Adipocyte (in vitro differentiated cells): ENCODE data around the gene GJA1.
"Not testable (repeated sequence)": the region's sequence is repeated elsewhere in the genome, so short reads cannot be mapped to it uniquely, and the experiment has no call there.

Experiments
- DNase-seq: peaks from one replicate; pipeline ENCODE4 v3.0.0-alpha.2; 2015; ENCODE audit warnings: low read depth
- H3K27me3 ChIP-seq: replicated peaks from 2 replicates; pipeline ENCODE4 v1.7.0; 2013; ENCODE audit warnings: mild to moderate bottlenecking, low read length, moderate library complexity; ENCODE audit not compliant: control insufficient read depth, insufficient read depth
- H3K36me3 ChIP-seq: 2 replicates; pipeline ENCODE4 v1.7.0; 2013; ENCODE audit warnings: low read length, mild to moderate bottlenecking, moderate library complexity; ENCODE audit not compliant: control insufficient read depth, insufficient read depth, severe bottlenecking
- H3K4me1 ChIP-seq: 2 replicates; pipeline ENCODE4 v1.7.0; 2013; ENCODE audit warnings: mild to moderate bottlenecking, low read length, moderate library complexity; ENCODE audit not compliant: control insufficient read depth, insufficient read depth
- H3K4me3 ChIP-seq: 2 replicates; pipeline ENCODE4 v1.7.0; 2013; ENCODE audit warnings: mild to moderate bottlenecking, low read length, moderate library complexity
- H3K9ac ChIP-seq: 2 replicates; pipeline ENCODE4 v1.7.0; 2013; ENCODE audit warnings: mild to moderate bottlenecking, low read length, moderate library complexity
- H3K9me3 ChIP-seq: 2 replicates; pipeline ENCODE4 v1.7.0; 2013; ENCODE audit warnings: mild to moderate bottlenecking, low read length, moderate library complexity; ENCODE audit not compliant: control insufficient read depth

The GJA1 gene

DNA sequence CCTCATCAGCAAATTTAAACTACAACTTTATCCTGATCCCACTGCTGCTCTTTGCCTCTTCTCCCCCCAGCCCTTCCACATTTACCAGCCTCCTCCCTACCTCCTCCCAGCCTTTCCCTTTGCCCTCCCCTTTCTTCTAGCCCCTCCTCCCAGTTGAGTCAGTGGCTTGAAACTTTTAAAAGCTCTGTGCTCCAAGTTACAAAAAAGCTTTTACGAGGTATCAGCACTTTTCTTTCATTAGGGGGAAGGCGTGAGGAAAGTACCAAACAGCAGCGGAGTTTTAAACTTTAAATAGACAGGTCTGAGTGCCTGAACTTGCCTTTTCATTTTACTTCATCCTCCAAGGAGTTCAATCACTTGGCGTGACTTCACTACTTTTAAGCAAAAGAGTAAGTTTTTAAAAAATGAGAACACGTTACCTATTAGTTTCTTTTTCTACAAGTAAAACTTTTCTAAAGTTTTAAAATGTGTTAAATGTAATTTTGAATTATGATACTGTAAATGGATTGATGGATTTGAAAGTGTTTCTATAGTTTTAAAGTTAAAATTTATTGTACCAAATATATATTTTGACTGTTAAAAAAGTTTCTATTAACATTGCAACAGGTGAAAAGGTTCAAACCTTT lies at the start of gene GJA1:
GJA1 (plus strand) TSS at position 203 of the 626 bp plus-strand sequence. CDS start 11,202 bp downstream, outside the sequence.
- H3K4me1 ChIP-seq: peaks cover 27% of the 10 kb centered on the region
- DNase-seq: peak; percentile 92
- H3K4me3 ChIP-seq: peak within 1 kb of the TSS; percentile 89
- H3K9ac ChIP-seq: peak within 1 kb of the TSS; percentile 91
- no peaks in the 10 kb centered on the region for H3K36me3 ChIP-seq
- H3K27me3 ChIP-seq: no peaks in the 10 kb centered on the region
- no peaks in the 10 kb centered on the region for H3K9me3 ChIP-seq

- H3K9ac ChIP-seq, H3K36me3 ChIP-seq, H3K9me3 ChIP-seq, H3K4me1 ChIP-seq, H3K4me3 ChIP-seq, DNase-seq, H3K27me3 ChIP-seq: not testable (repeated sequence)
Observed at GRCh38 chr6:121386551-121386950, 48.9 kb upstream of the GJA1 start.

GRCh38 chr6:121389419-121389818 lies 46.0 kb upstream of the GJA1 start:
- Histone ChIP-seq H3K4me1 (no peaks in the 10 kb centered on the region), H3K27me3 (no peaks in the 10 kb centered on the region), H3K4me3 (no peak overlapping the region), H3K9me3 (no peaks in the 10 kb centered on the region), H3K36me3 (no peaks in the 10 kb centered on the region), H3K9ac (no peak overlapping the region)
- DNase-seq: no peak

GRCh38 chr6:121393731-121394505 lies 41.5 kb upstream of the GJA1 start:
- H3K4me1 ChIP-seq: no peaks in the 10 kb centered on the region
- no peaks in the 10 kb centered on the region for H3K27me3 ChIP-seq
- no peak overlapping the region for H3K9ac ChIP-seq
- H3K36me3 ChIP-seq: no peaks in the 10 kb centered on the region
- H3K4me3 ChIP-seq: no peak overlapping the region
- H3K9me3 ChIP-seq: no peaks in the 10 kb centered on the region
- no peak for DNase-seq

- Histone ChIP-seq H3K9ac (no peak overlapping the region), H3K4me3 (no peak overlapping the region), H3K9me3 (no peaks in the 10 kb centered on the region), H3K4me1 (no peaks in the 10 kb centered on the region), H3K27me3 (no peaks in the 10 kb centered on the region), H3K36me3 (no peaks in the 10 kb centered on the region)
- no peak for DNase-seq
Observed at GRCh38 chr6:121395736-121396135, 39.7 kb upstream of the GJA1 start.

GRCh38 chr6:121397188-121397587 lies 38.3 kb upstream of the GJA1 start:
- not testable (repeated sequence) for H3K4me3 ChIP-seq, H3K36me3 ChIP-seq, H3K27me3 ChIP-seq, H3K9me3 ChIP-seq, H3K9ac ChIP-seq, H3K4me1 ChIP-seq, DNase-seq

- Histone ChIP-seq H3K9me3 (no peaks in the 10 kb centered on the region), H3K4me1 (no peaks in the 10 kb centered on the region), H3K4me3 (no peak overlapping the region), H3K27me3 (no peaks in the 10 kb centered on the region), H3K9ac (no peak overlapping the region), H3K36me3 (no peaks in the 10 kb centered on the region)
- no peak for DNase-seq
Observed at GRCh38 chr6:121398127-121398526, 37.3 kb upstream of the GJA1 start.

DNA sequence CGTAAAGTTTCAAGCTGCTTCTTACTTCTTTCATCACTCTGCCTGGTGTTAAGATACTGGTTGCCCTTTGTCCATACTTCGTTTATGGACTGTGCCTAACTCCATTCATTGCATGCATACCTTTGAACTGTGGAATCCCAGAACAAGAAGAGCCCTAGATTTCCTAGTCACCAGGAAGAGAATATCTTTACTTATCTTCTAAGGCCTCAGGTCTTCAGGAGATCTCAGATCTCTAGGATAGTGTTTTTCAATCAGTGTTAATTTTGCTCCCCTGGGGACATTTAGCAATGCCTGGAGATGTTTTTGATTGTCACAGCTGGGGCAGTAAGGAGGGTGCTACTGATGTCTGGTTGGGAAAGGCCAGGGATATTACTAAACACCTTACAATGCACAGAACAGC lies 35.5 kb upstream of the GJA1 start:
- Histone ChIP-seq H3K36me3 (no peaks in the 10 kb centered on the region), H3K9me3 (no peaks in the 10 kb centered on the region), H3K27me3 (no peaks in the 10 kb centered on the region), H3K9ac (no peak overlapping the region), H3K4me1 (no peaks in the 10 kb centered on the region), H3K4me3 (no peak overlapping the region)
- no peak for DNase-seq

GRCh38 chr6:121403964-121404363 lies 31.5 kb upstream of the GJA1 start:
- Histone ChIP-seq H3K4me3 (no peak overlapping the region), H3K9ac (no peak overlapping the region), H3K27me3 (no peaks in the 10 kb centered on the region), H3K9me3 (no peaks in the 10 kb centered on the region), H3K4me1 (no peaks in the 10 kb centered on the region), H3K36me3 (no peaks in the 10 kb centered on the region)
- no peak for DNase-seq

DNA sequence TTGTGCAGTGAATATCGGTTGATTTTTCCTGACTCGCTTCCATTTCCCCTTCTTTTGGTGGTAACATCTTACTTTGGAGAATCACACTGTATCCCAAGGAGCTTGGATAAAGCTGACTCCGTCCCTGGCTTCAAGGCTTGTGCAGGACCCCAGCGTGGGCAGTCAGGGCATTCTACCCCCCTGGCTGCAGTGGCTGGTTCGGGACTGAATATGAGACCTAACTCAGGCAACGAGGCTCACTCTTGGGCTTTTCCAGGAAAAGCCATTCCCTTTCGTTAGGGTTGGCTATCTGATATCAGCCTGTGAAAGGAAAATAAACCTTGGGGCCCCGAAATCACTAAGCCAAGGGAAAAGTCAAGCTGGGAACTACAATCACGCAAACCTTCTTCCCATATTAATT lies 30.1 kb upstream of the GJA1 start:
- Histone ChIP-seq H3K27me3 (no peaks in the 10 kb centered on the region), H3K9me3 (no peaks in the 10 kb centered on the region), H3K36me3 (no peaks in the 10 kb centered on the region), H3K4me3 (no peak overlapping the region), H3K4me1 (no peaks in the 10 kb centered on the region), H3K9ac (no peak overlapping the region)
- DNase-seq: no peak

GRCh38 chr6:121408321-121408720 lies 27.1 kb upstream of the GJA1 start:
- no peak overlapping the region for H3K9ac ChIP-seq
- DNase-seq: no peak
- no peaks in the 10 kb centered on the region for H3K36me3 ChIP-seq
- peaks cover under 1% of the 10 kb centered on the region for H3K4me1 ChIP-seq
- H3K27me3 ChIP-seq: no peaks in the 10 kb centered on the region
- H3K9me3 ChIP-seq: no peaks in the 10 kb centered on the region
- no peak overlapping the region for H3K4me3 ChIP-seq
